Stimulated activated naive B cell treated with anti-CD40 and anti-IgM and Interleukin-4, amounts not matched to agents 10 μg/mL and 1 μg/mL and 100 μg/mL, for 72 hours (primary cell): Measurements from ENCODE around the gene BID.

ENCODE experiments used
- ATAC-seq, 2 donors: fragments of 150-1000 bp; cut with Tn5 transposase; replicated peaks; 2 replicates each; pipeline ENCODE4 v1.10.0; 2021; ENCODE audit warnings: moderate library complexity in 1 of 2
- DNase-seq: peaks from one replicate; pipeline ENCODE4 v3.0.0; 2021
- H3K27ac Mint-ChIP-seq: one replicate; pipeline ENCODE4 v1.8.0; 2022; ENCODE audit warnings: mild to moderate bottlenecking, mixed read lengths
- H3K27me3 Mint-ChIP-seq, 2 donors: one replicate each; pipeline ENCODE4 v1.8.0; 2022; ENCODE audit warnings: mixed read lengths in 2 of 2
- H3K36me3 Mint-ChIP-seq, 2 donors: one replicate each; pipeline ENCODE4 v1.8.0; 2022; ENCODE audit warnings: mixed read lengths in 2 of 2, mild to moderate bottlenecking in 1 of 2
- H3K4me1 Mint-ChIP-seq, 2 donors: one replicate each; pipeline ENCODE4 v1.8.0; 2022; ENCODE audit warnings: mixed read lengths in 2 of 2, mild to moderate bottlenecking in 1 of 2
- H3K4me3 Mint-ChIP-seq, 2 donors: one replicate each; pipeline ENCODE4 v1.8.0; 2022; ENCODE audit warnings: mild to moderate bottlenecking in 2 of 2, mixed read lengths in 2 of 2, moderate library complexity in 1 of 2
- H3K9me3 Mint-ChIP-seq, 2 donors: one replicate each; pipeline ENCODE4 v1.8.0; 2022; ENCODE audit warnings: mixed read lengths in 2 of 2, mild to moderate bottlenecking in 1 of 2

BID gene

GRCh38 chr22:17694193-17694592 lies 80.1 kb downstream of the BID start:
- peaks cover 0 to 1% of the 10 kb centered on the region in 2 donors for H3K4me1 Mint-ChIP-seq
- H3K27me3 Mint-ChIP-seq = no peaks in the 10 kb centered on the region

GRCh38 chr22:17692841-17693240 lies 81.4 kb downstream of the BID start:
- DNase-seq = no peak
- H3K4me3 Mint-ChIP-seq = no peak overlapping the region
- H3K4me1 Mint-ChIP-seq = peaks cover 0 to 1% of the 10 kb centered on the region in 2 donors
- ATAC-seq = no peak
- no peaks in the 10 kb centered on the region for H3K9me3 Mint-ChIP-seq
- H3K27ac Mint-ChIP-seq = no peak overlapping the region
- H3K36me3 Mint-ChIP-seq = peaks cover 17 to 23% of the 10 kb centered on the region in 2 donors
- no peaks in the 10 kb centered on the region for H3K27me3 Mint-ChIP-seq

More at GRCh38 chr22:17694193-17694592, 80.1 kb downstream of the BID start:
- Mint-ChIP-seq H3K36me3 (peaks cover 15 to 27% of the 10 kb centered on the region in 2 donors), H3K27ac (no peak overlapping the region), H3K4me3 (no peak overlapping the region), H3K9me3 (no peaks in the 10 kb centered on the region)
- no peak for DNase-seq
- ATAC-seq = no peak

- DNase-seq (no peak), ATAC-seq (no peak)
- peaks cover 6 to 11% of the 10 kb centered on the region in 2 donors for H3K36me3 Mint-ChIP-seq
- H3K4me1 Mint-ChIP-seq = peaks cover under 1 to 4% of the 10 kb centered on the region in 2 donors
- no peak overlapping the region for H3K4me3 Mint-ChIP-seq
- H3K9me3 Mint-ChIP-seq = no peaks in the 10 kb centered on the region
- no peaks in the 10 kb centered on the region for H3K27me3 Mint-ChIP-seq
- no peak overlapping the region for H3K27ac Mint-ChIP-seq
These were observed 90.0 kb downstream of the BID start for GRCh38 chr22:17684245-17684644.
